GM12864 (cell line): ENCODE results near the gene DDX50.
"Not testable (repeated sequence)": the region's sequence is repeated elsewhere in the genome, so short reads cannot be mapped to it uniquely, and the experiment has no call there.

Experiments used
- DNase-seq: peaks from one replicate; pipeline ENCODE4 v3.0.0-alpha.2; 2011; ENCODE audit warnings: low read depth
- H3K4me3 ChIP-seq: 2 replicates; pipeline ENCODE4 v1.5.1; 2011; ENCODE audit warnings: mild to moderate bottlenecking, low read depth, low read length, control low read depth
- TF ChIP-seq, protein P1 (sequence below): IDR thresholded peaks from 2 replicates; pipeline ENCODE4 v1.5.1; 2011; ENCODE audit warnings: low read depth, mild to moderate bottlenecking, moderate library complexity, low read length, control low read depth, inconsistent platforms; ENCODE audit errors: missing control alignments

The DDX50 gene

DNA sequence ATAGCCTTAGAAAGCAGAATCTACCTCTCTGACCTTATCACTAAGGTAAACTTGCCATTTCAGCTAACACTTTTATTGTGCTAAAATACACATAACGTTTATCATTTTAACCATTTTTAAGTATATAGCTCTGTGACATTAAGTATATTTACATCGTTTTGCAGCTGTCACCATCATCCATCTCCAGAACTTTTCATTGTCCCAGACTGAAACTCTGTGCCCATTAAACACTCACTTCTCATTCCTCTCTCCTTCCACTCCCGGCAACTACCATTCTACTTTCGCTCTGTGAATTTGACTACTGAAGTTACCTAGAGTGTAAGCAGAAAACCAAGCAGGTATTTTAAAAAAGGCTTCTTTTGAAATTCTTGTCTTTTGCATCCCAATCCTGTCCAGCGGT lies 1.3 kb downstream of the DDX50 start:
- H3K4me3 ChIP-seq, result peak overlapping the region; percentile 84
- no peak for DNase-seq
- TF ChIP-seq, protein P1, sequence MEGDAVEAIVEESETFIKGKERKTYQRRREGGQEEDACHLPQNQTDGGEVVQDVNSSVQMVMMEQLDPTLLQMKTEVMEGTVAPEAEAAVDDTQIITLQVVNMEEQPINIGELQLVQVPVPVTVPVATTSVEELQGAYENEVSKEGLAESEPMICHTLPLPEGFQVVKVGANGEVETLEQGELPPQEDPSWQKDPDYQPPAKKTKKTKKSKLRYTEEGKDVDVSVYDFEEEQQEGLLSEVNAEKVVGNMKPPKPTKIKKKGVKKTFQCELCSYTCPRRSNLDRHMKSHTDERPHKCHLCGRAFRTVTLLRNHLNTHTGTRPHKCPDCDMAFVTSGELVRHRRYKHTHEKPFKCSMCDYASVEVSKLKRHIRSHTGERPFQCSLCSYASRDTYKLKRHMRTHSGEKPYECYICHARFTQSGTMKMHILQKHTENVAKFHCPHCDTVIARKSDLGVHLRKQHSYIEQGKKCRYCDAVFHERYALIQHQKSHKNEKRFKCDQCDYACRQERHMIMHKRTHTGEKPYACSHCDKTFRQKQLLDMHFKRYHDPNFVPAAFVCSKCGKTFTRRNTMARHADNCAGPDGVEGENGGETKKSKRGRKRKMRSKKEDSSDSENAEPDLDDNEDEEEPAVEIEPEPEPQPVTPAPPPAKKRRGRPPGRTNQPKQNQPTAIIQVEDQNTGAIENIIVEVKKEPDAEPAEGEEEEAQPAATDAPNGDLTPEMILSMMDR, result no peak

DNA sequence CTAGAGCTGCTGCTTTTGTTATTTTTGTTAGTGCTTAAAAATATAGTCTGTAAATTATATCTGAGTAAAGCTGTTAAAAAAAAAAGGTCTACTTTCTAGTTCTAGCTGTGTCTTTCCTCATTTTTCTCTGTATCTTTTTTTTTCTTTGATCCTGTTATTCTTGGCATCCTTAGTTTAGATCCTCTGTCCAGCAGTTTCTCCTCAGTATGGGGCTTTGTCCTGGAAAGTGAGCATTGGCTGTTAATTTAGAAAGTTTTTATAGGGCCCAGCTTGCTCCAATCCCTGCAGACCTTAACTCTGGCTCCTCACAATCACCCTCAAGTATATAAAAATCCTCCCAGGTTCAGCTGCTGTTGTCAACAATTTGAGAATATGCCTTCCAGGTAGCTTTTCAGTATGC lies 23.5 kb downstream of the DDX50 start:
- TF ChIP-seq, protein P1, result no peak
- no peak overlapping the region for H3K4me3 ChIP-seq
- no peak for DNase-seq

DNA sequence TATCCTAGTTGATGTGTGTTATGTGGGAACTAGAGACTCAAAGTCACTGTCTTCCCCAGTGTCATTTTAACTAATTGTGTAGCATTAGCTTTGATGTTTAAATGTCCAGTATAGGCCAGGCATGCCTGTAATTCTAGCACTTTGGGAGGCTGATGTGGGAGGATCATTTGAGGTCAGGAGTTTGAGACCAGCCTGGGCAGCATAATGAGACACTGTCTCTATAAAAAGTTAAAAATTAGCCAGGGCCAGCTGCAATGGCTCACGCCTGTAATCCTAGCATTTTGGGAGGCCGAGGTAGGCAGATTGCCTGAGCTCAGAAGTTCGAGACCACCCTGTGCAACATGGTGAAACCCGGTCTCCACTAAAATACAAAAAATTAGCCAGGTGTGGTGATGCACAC lies 24.4 kb downstream of the DDX50 start:
- no peak for DNase-seq
- H3K4me3 ChIP-seq, result no peak overlapping the region
- TF ChIP-seq, protein P1, result no peak

DNA sequence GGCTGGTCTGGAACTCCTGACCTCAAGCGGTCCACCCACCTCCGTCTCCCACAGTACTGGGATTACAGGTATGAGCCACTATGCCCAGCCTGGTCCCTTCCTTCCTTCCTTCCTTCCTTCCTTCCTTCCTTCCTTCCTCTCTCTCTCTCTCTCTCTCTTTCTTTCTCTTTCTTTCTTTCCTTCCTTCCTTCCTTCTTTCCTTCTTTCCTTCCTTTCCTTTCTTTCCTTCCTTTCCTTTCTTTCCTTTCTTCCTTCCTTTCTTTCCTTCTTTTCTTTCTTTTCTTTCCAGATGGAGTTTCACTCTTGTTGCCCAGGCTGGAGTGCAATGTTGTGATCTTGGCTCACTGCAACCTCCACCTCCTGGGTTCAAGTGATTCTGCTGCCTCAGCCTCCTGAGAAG lies 28.0 kb downstream of the DDX50 start:
- DNase-seq, H3K4me3 ChIP-seq: not testable (repeated sequence)

DNA sequence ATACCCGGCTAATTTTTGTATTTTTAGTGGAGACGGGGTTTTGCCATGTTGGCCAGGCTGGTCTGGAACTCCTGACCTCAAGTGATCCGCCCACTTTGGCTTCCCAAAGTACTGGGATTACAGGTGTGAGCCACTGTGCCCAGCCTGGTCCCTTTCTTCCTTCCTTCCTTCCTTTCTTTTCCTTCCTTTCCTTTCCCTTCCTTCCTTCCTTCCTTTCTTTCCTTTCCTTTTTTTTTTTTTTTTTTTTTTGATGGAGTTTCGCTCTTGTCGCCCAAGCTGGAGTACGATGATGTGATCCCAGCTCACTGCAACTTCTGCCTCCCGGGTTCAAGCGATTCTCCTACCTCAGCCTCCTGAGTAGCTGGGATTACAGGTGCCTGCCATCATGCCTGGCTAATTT lies 28.8 kb downstream of the DDX50 start:
- H3K4me3 ChIP-seq, DNase-seq: not testable (repeated sequence)

DNA sequence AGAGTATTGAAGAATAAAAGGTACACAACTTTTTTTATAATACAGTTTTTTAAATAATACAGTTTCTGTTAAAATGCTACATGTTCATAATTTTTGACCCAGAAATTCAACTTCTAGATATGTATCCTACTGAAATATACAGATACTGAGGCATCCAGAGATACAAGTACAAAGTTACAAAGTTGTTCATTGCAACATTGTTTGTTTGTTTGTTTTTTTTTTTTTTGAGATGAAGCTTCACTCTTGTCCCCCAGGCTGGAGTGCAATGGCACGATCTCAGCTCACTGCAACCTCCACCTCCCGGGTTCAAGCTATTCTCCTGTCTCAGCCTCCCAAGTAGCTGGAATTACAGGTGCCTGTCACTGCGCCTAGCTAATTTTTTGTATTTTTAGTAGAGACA lies 31.7 kb downstream of the DDX50 start:
- not testable (repeated sequence) for DNase-seq

DNA sequence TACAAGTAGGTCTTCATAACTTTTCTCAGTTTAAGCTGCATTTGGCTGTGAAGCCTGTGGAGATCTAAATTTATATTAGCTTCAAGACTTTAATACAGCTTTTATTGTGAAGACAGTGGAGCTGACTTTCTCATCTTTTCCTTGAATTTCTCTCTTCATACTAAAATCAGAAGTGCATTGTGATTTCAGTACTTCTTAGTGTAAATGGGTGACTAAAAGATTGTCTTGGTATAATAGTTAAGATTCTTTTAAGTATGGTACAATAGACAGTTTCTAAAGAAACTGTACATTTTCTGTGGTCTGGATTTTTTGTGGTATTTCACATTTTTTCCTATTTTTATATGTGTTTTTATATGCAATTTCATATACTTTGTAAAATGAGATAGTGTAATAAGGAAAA lies 33.9 kb downstream of the DDX50 start:
- H3K4me3 ChIP-seq, result no peak overlapping the region
- no peak for DNase-seq
- TF ChIP-seq, protein P1, result no peak

More for the DNA sequence above, 31.7 kb downstream of the DDX50 start:
- H3K4me3 ChIP-seq, result not testable (repeated sequence)

DNA sequence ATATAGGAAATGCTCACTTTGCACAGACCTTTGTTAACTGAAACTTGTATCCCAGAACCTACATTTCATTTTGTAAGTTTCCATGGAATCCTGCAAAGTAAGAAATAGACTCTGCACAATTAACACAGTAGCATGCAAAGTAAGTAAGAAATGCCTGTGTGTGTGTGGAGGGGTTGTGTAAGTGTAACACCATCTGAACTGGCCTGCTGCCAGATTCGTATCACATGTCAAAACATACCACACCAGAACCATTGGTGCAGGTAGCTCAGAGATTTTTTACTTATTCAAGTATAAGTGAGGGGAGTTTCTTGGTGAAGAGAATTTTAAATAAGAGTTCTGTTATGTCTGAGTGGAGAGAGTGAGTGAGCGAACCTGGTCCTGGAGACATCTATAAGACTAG lies 37.0 kb downstream of the DDX50 start:
- TF ChIP-seq, protein P1, result no peak
- no peak overlapping the region for H3K4me3 ChIP-seq
- DNase-seq, result no peak

DNA sequence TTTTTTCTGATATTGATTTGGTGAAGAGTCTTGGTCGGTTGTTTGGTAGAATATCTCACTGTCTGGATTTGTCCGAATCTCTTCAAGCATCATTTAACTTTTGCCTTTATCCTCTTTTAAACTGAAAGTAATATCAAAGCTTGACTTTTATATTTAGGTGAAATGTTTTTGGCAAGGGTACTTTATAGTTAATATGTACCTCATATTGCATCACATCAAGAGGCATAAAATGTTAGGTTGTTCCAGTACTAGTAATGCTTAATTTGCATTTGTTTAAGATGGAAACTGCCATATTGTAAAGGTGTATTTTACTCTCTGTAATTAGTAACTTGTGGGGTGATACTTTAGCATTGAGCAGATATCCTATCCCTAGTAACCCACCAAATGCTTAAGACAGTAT lies 37.8 kb downstream of the DDX50 start:
- H3K4me3 ChIP-seq, result no peak overlapping the region
- DNase-seq, result no peak
- TF ChIP-seq, protein P1, result no peak

DNA sequence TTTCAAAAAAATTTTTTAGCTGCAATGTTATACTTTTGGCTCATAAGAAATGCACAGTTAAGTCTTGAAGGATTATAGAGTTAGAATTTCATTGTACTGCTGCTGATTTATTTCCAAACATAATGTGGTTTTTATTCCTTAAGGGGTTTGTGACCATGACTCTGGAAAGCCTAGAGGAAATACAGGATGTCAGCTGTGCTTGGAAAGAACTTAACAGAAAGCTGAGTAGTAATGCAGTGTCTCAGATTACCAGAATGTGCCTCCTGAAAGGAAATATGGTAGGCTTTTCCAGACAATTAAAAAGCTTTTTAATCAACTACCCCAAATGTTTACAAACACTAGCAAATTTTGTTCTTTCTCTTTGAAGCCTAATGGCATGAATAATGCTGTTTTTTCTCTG lies 39.8 kb downstream of the DDX50 start:
- not testable (repeated sequence) for DNase-seq, H3K4me3 ChIP-seq
